Panc1 (cell line): ENCODE measurements around the gene CERS1. TPM values are rescaled to one million over a fixed set of nuclear protein-coding genes. Genes with fewer than 3 reads are reported as not detected.

Experiments
- ATAC-seq: fragments of 200-7000 bp; cut with Tn5 transposase; 2 replicates; pipeline ENCODE4 v1.9.1; 2020; ENCODE audit warnings: mild to moderate bottlenecking, moderate library complexity
- BruUV-seq: library from RNA; stranded (reverse); fragments of 400-500 nt; replicated peaks from 2 replicates; lab custom pipeline; 2021; lab: Mats Ljungman, UMichigan
- CTCF ChIA-PET: fragments of 300-600 bp; sonication (Branson Sonifier 250); formaldehyde crosslinking; loops from one replicate; lab custom pipeline; 2022; ENCODE audit warnings: antibody characterized with exemption; lab: Charles Lee
- POLR2A ChIA-PET: fragments of 300-600 bp; sonication (Branson Sonifier 250); formaldehyde crosslinking; loops from one replicate; lab custom pipeline; 2022; ENCODE audit warnings: antibody characterized with exemption; lab: Charles Lee
- DNase-seq: peaks from one replicate; pipeline ENCODE4 v3.0.0-alpha.2; 2010; ENCODE audit warnings: low read depth, low spot score
- H3K27ac ChIP-seq: 2 replicates; pipeline ENCODE4 v1.5.1; 2011; ENCODE audit warnings: mild to moderate bottlenecking, low read length, inconsistent platforms
- H3K27me3 ChIP-seq: fragments of 200-500 bp; sonication (Bioruptor generic); 2 replicates; pipeline ENCODE4 v1.6.0; 2014; ENCODE audit warnings: low read length, inconsistent platforms; ENCODE audit not compliant: control insufficient read depth, insufficient read depth
- H3K36me3 ChIP-seq: fragments of 200-500 bp; sonication (Bioruptor generic); 2 replicates; pipeline ENCODE4 v1.5.1; 2014; ENCODE audit warnings: inconsistent platforms, mild to moderate bottlenecking, low read length, moderate library complexity; ENCODE audit not compliant: control insufficient read depth, insufficient read depth
- H3K4me1 ChIP-seq: 2 replicates; pipeline ENCODE4 v1.5.1; 2011; ENCODE audit warnings: inconsistent platforms, mild to moderate bottlenecking, low read length, moderate library complexity; ENCODE audit not compliant: control insufficient read depth, insufficient read depth
- H3K4me3 ChIP-seq, 2 experiments: 2 replicates each; pipeline ENCODE4 v1.5.1; 2011 to 2012; ENCODE audit warnings: low read depth in 2 of 2, low read length in 2 of 2, mild to moderate bottlenecking in 2 of 2, inconsistent platforms in 1 of 2, moderate library complexity in 1 of 2
- H3K9me3 ChIP-seq: fragments of 200-500 bp; sonication (Bioruptor generic); 2 replicates; pipeline ENCODE4 v1.5.1; 2014; ENCODE audit warnings: low read depth, mild to moderate bottlenecking, inconsistent platforms, low read length, moderate library complexity; ENCODE audit not compliant: control insufficient read depth, insufficient read depth
- POLR2AphosphoS5 ChIP-seq: IDR thresholded peaks from 2 replicates; pipeline ENCODE4 v1.6.1; 2012; ENCODE audit warnings: mild to moderate bottlenecking, low read depth, low read length, moderate library complexity
- SIN3A ChIP-seq: IDR thresholded peaks from 2 replicates; pipeline ENCODE4 v1.6.1; 2012; ENCODE audit warnings: low read depth, mild to moderate bottlenecking, low read length, moderate library complexity, borderline replicate concordance; ENCODE audit not compliant: insufficient read depth
- TCF7L2 ChIP-seq: IDR thresholded peaks from 2 replicates; pipeline ENCODE4 v1.6.1; 2011; ENCODE audit warnings: mild to moderate bottlenecking, low read depth, low read length, inconsistent platforms
- in situ Hi-C: cut with HindIII; loops from 2 replicates; pipeline ENCODE4 v1.10.0; 2016; ENCODE audit warnings: low sequenced_read_pairs, low pct_unique_long_range_greater_than_20kb
- intact Hi-C: fragments of 100-400 bp; cut with micrococcal nuclease; formaldehyde crosslinking; loops from one replicate; pipeline ENCODE4 v1.10.0; 2022; ENCODE audit not compliant: unreplicated experiment
- total RNA-seq: library from RNA; stranded (reverse); gene quantifications from one replicate; pipeline ENCODE4 v1.2.1, GENCODE V29; 2021; ENCODE audit not compliant: unreplicated experiment
- TF ChIP-seq, protein P1 (sequence below): fragments of 450-650 bp; IDR thresholded peaks from 2 replicates; pipeline ENCODE4 v1.5.1; 2017; ENCODE audit warnings: mild to moderate bottlenecking
- TF ChIP-seq, protein P2 (sequence below), 2 experiments: IDR thresholded peaks; 2 replicates each; pipeline ENCODE4 v1.6.1; 2011 to 2012; ENCODE audit warnings: low read depth in 2 of 2, control low read depth in 1 of 2, low read length in 1 of 2, mild to moderate bottlenecking in 1 of 2, moderate library complexity in 1 of 2; ENCODE audit not compliant: insufficient read depth in 1 of 2

CERS1 gene
- total RNA-seq, 1 experiment from 2014 or later = 4.5 TPM

DNA sequence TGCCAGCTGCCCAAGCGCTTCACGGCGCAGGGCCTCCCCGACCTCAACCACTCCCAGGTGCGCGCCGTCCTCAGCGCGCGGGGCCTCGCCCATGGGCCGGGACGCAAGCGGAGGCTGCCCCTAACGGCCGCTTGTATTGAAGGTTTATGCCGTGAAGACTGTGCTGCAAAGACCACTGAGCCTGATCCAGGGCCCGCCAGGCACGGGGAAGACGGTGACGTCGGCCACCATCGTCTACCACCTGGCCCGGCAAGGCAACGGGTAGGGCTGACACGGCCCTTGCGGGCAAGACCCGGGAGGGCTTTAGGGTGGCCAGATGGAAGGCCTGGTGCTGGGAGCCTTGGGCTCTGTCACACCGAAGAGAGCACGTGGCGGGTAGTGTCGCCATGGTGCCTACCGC, 41.0 kb downstream of the CERS1 start:
- ChIA-PET CTCF (no interaction called here), POLR2A (no interaction called here)
- H3K4me1 ChIP-seq = no peaks in the 10 kb centered on the region
- no peak for DNase-seq
- BruUV-seq = no TSS peak
- no peaks in the 10 kb centered on the region for H3K27me3 ChIP-seq
- in situ Hi-C loops = no loop called here
- peaks cover 5% of the 10 kb centered on the region; the same call in 1 of the 2 replicates for H3K36me3 ChIP-seq
- no peak overlapping the region for H3K4me3 ChIP-seq
- TF ChIP-seq SIN3A (no peak), POLR2AphosphoS5 (no peak), TCF7L2 (no peak)
- TF ChIP-seq, protein P1, sequence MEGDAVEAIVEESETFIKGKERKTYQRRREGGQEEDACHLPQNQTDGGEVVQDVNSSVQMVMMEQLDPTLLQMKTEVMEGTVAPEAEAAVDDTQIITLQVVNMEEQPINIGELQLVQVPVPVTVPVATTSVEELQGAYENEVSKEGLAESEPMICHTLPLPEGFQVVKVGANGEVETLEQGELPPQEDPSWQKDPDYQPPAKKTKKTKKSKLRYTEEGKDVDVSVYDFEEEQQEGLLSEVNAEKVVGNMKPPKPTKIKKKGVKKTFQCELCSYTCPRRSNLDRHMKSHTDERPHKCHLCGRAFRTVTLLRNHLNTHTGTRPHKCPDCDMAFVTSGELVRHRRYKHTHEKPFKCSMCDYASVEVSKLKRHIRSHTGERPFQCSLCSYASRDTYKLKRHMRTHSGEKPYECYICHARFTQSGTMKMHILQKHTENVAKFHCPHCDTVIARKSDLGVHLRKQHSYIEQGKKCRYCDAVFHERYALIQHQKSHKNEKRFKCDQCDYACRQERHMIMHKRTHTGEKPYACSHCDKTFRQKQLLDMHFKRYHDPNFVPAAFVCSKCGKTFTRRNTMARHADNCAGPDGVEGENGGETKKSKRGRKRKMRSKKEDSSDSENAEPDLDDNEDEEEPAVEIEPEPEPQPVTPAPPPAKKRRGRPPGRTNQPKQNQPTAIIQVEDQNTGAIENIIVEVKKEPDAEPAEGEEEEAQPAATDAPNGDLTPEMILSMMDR = no peak
- TF ChIP-seq, protein P2, sequence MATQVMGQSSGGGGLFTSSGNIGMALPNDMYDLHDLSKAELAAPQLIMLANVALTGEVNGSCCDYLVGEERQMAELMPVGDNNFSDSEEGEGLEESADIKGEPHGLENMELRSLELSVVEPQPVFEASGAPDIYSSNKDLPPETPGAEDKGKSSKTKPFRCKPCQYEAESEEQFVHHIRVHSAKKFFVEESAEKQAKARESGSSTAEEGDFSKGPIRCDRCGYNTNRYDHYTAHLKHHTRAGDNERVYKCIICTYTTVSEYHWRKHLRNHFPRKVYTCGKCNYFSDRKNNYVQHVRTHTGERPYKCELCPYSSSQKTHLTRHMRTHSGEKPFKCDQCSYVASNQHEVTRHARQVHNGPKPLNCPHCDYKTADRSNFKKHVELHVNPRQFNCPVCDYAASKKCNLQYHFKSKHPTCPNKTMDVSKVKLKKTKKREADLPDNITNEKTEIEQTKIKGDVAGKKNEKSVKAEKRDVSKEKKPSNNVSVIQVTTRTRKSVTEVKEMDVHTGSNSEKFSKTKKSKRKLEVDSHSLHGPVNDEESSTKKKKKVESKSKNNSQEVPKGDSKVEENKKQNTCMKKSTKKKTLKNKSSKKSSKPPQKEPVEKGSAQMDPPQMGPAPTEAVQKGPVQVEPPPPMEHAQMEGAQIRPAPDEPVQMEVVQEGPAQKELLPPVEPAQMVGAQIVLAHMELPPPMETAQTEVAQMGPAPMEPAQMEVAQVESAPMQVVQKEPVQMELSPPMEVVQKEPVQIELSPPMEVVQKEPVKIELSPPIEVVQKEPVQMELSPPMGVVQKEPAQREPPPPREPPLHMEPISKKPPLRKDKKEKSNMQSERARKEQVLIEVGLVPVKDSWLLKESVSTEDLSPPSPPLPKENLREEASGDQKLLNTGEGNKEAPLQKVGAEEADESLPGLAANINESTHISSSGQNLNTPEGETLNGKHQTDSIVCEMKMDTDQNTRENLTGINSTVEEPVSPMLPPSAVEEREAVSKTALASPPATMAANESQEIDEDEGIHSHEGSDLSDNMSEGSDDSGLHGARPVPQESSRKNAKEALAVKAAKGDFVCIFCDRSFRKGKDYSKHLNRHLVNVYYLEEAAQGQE (IDR thresholded peaks at IDR 0.05; ENCODE audit: insufficient read depth in 1 of 2, low read depth in 2 of 2, low read length in 1 of 2) = no peak
- intact Hi-C loops = no loop called here
- no peaks in the 10 kb centered on the region for H3K9me3 ChIP-seq
- H3K27ac ChIP-seq = no peak overlapping the region
- ATAC-seq = no peak

DNA sequence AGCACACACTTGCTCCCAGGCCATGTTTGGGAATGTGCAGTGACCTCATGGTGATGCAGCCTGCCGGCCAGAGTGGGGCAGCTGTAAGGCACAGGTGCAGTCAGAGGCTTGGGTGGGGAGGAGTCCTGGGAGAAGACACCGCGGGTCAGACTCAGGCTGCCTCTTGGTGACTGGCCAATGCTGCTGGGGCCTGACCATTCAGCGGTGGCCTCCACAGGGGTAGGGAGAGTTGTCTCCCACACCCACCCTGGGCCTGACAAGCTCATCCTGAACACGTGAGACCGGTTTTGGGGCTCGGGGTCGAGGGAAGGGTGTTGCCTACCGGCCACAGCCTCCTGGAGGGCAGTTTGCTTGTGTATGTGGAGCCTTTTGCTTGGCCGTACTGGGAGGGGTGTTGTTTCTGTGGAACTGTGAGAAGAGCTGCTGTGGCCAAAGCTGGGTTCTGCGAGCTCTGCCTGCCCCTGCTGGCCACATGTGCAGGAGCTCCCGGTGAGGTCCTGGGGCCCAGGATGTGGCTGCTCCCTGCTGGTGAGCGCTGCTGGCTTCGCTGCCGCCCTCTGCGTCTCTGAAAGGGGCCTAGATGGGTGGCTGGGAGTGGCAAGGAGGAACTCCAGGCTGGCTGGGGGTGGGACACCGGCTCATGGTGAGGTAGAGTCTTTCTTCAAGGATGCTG, 42.1 kb downstream of the CERS1 start:
- ATAC-seq (no peak), DNase-seq (no peak)
- H3K36me3 ChIP-seq = peaks cover 5% of the 10 kb centered on the region; the same call in 1 of the 2 replicates
- ChIA-PET CTCF (no interaction called here), POLR2A (no interaction called here)
- no peak overlapping the region for H3K27ac ChIP-seq
- in situ Hi-C loops (no loop called here), intact Hi-C loops (no loop called here)
- H3K27me3 ChIP-seq = no peaks in the 10 kb centered on the region
- H3K4me3 ChIP-seq = no peak overlapping the region
- H3K4me1 ChIP-seq = no peaks in the 10 kb centered on the region
- H3K9me3 ChIP-seq = no peaks in the 10 kb centered on the region
- no TSS peak for BruUV-seq
- TF ChIP-seq POLR2AphosphoS5 = no peak
- TF ChIP-seq, protein P2 (IDR thresholded peaks at IDR 0.05; ENCODE audit: insufficient read depth in 1 of 2, low read depth in 2 of 2, low read length in 1 of 2) = no peak
- TF ChIP-seq, protein P1 = no peak
- TF ChIP-seq TCF7L2 = no peak
- TF ChIP-seq SIN3A = no peak
